Astrocyte (in vitro differentiated cells and primary cell): Measurements from ENCODE around the gene MAP3K14. TPM values are rescaled to one million over a fixed set of nuclear protein-coding genes. Genes with fewer than 3 reads are reported as not detected.

Experiments
- DNase-seq: peaks from one replicate; pipeline ENCODE4 v3.0.0-alpha.2; 2010; ENCODE audit warnings: low read depth
- FAIRE-seq: peaks from 2 replicates; lab custom pipeline; 2011; peaks lifted over from hg19 to GRCh38; lab: Jason Lieb, UNC
- H2AFZ ChIP-seq: 2 replicates; pipeline ENCODE4 v1.6.0; 2012; ENCODE audit warnings: low read depth, low read length, inconsistent platforms
- H3K27ac ChIP-seq: 2 replicates; pipeline ENCODE4 v1.5.1; 2011; ENCODE audit warnings: low read depth, low read length, inconsistent platforms
- H3K27me3 ChIP-seq: 2 replicates; pipeline ENCODE4 v1.6.0; 2011; ENCODE audit warnings: low read length, inconsistent platforms; ENCODE audit not compliant: insufficient read depth
- H3K36me3 ChIP-seq: 2 replicates; pipeline ENCODE4 v1.5.1; 2011; ENCODE audit warnings: low read length, inconsistent platforms; ENCODE audit not compliant: insufficient read depth
- H3K4me1 ChIP-seq: 2 replicates; pipeline ENCODE4 v1.5.1; 2011; ENCODE audit warnings: low read length, inconsistent platforms; ENCODE audit not compliant: insufficient read depth
- H3K4me2 ChIP-seq: 2 replicates; pipeline ENCODE4 v1.6.0; 2012; ENCODE audit warnings: low read length, inconsistent platforms
- H3K4me3 ChIP-seq: 2 replicates; pipeline ENCODE4 v1.5.1; 2011; ENCODE audit warnings: low read depth, mild to moderate bottlenecking, low read length, inconsistent platforms; ENCODE audit not compliant: insufficient read depth
- H3K79me2 ChIP-seq: 2 replicates; pipeline ENCODE4 v1.6.0; 2012; ENCODE audit warnings: mild to moderate bottlenecking, low read length, inconsistent platforms; ENCODE audit not compliant: insufficient read depth
- H3K9ac ChIP-seq: 2 replicates; pipeline ENCODE4 v1.6.0; 2012; ENCODE audit warnings: mild to moderate bottlenecking, low read length, inconsistent platforms
- H3K9me3 ChIP-seq: 2 replicates; pipeline ENCODE4 v1.5.1; 2012; ENCODE audit warnings: low read depth, mild to moderate bottlenecking, low read length, inconsistent platforms; ENCODE audit not compliant: insufficient read depth
- H4K20me1 ChIP-seq: 2 replicates; pipeline ENCODE4 v1.6.0; 2012; ENCODE audit warnings: low read length, inconsistent platforms; ENCODE audit not compliant: insufficient read depth
- H3K27ac Mint-ChIP-seq: one replicate; pipeline ENCODE4 v1.8.0; 2021; ENCODE audit warnings: mild to moderate bottlenecking, mixed read lengths; ENCODE audit not compliant: unreplicated experiment
- H3K27me3 Mint-ChIP-seq: one replicate; pipeline ENCODE4 v1.8.0; 2021; ENCODE audit warnings: low read depth, mixed read lengths; ENCODE audit not compliant: unreplicated experiment
- H3K36me3 Mint-ChIP-seq: one replicate; pipeline ENCODE4 v1.8.0; 2021; ENCODE audit warnings: low read depth, mixed read lengths; ENCODE audit not compliant: unreplicated experiment
- H3K4me1 Mint-ChIP-seq: one replicate; pipeline ENCODE4 v1.8.0; 2021; ENCODE audit warnings: low read depth, mixed read lengths; ENCODE audit not compliant: unreplicated experiment
- H3K4me3 Mint-ChIP-seq: one replicate; pipeline ENCODE4 v1.8.0; 2021; ENCODE audit warnings: mild to moderate bottlenecking, moderate library complexity, mixed read lengths; ENCODE audit not compliant: unreplicated experiment
- H3K9me3 Mint-ChIP-seq: one replicate; pipeline ENCODE4 v1.8.0; 2021; ENCODE audit warnings: mild to moderate bottlenecking, mixed read lengths; ENCODE audit not compliant: unreplicated experiment
- EZH2 ChIP-seq: IDR thresholded peaks from 2 replicates; pipeline ENCODE4 v1.6.1; 2012; ENCODE audit warnings: mild to moderate bottlenecking, low read length, inconsistent platforms; ENCODE audit not compliant: insufficient read depth
- total RNA-seq: library from RNA; stranded (reverse); gene quantifications from 2 replicates; pipeline ENCODE4 v1.2.1, GENCODE V29; 2021
- TF ChIP-seq, protein P1 (sequence below): IDR thresholded peaks from 2 replicates; pipeline ENCODE4 v1.5.1; 2011; ENCODE audit warnings: low read depth, mild to moderate bottlenecking, inconsistent platforms, low read length, moderate library complexity; ENCODE audit not compliant: insufficient read depth

MAP3K14 gene
- total RNA-seq, 1 donor from 2014 or later, result 10.8 TPM

DNA sequence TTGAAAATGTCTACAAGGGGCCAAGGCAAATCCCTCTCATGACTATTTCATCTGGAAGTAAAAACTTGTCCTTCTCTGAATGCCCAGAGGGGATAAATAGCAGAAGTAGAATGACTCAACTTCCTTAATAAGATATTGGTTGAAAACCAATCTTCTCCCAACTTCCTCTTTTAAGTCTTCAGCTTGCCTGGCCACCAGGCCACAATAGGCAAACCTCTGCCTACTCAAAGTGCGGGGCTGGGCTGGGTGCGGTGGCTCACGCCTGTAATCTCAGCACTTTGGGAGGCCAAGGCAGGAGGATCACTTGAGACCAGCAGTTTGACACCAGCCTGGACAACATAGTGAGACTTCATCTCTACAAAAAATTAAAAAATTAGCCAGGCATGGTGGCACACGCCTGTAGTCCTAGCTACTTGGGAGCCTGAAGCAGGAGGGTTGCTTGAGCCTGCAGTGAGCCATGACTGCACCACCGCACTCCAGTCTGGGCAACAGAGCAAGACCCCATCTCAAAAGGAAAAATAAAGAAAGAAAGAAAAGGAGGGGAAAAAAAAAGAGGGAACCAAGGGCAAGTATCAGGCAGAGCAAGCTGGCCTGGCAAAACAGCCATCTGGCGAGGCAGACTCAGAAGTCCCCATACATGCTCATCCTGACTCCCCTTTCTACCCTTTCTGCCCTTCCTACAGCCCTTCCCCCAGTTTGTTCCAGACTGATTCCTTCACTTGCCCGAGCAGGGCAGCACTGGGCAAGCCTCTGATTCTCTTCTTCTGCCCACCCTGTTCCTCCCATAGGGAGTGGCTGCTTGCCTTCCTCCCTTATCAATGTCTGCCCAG is 20.6 kb downstream of the MAP3K14 start:
- DNase-seq, result peak; percentile 34
- no peaks in the 10 kb centered on the region for H3K9me3 Mint-ChIP-seq
- Histone ChIP-seq H3K4me3 (no peak overlapping the region), H3K27me3 (no peaks in the 10 kb centered on the region), H3K9ac (no peak overlapping the region), H2AFZ (no peak overlapping the region), H3K4me1 (peaks cover 51% of the 10 kb centered on the region), H3K9me3 (no peaks in the 10 kb centered on the region), H3K27ac (no peak overlapping the region), H3K36me3 (no peaks in the 10 kb centered on the region), H3K79me2 (peaks cover 88% of the 10 kb centered on the region), H4K20me1 (peaks cover 88% of the 10 kb centered on the region), H3K4me2 (peak overlapping the region; percentile 44)
- FAIRE-seq, result no peak
- peaks cover 64% of the 10 kb centered on the region for H3K4me1 Mint-ChIP-seq
- no peak overlapping the region for H3K27ac Mint-ChIP-seq
- TF ChIP-seq, protein P1, sequence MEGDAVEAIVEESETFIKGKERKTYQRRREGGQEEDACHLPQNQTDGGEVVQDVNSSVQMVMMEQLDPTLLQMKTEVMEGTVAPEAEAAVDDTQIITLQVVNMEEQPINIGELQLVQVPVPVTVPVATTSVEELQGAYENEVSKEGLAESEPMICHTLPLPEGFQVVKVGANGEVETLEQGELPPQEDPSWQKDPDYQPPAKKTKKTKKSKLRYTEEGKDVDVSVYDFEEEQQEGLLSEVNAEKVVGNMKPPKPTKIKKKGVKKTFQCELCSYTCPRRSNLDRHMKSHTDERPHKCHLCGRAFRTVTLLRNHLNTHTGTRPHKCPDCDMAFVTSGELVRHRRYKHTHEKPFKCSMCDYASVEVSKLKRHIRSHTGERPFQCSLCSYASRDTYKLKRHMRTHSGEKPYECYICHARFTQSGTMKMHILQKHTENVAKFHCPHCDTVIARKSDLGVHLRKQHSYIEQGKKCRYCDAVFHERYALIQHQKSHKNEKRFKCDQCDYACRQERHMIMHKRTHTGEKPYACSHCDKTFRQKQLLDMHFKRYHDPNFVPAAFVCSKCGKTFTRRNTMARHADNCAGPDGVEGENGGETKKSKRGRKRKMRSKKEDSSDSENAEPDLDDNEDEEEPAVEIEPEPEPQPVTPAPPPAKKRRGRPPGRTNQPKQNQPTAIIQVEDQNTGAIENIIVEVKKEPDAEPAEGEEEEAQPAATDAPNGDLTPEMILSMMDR, result no peak
- no peak overlapping the region for H3K4me3 Mint-ChIP-seq
- H3K27me3 Mint-ChIP-seq, result no peaks in the 10 kb centered on the region
- H3K36me3 Mint-ChIP-seq, result peaks cover 18% of the 10 kb centered on the region

DNA sequence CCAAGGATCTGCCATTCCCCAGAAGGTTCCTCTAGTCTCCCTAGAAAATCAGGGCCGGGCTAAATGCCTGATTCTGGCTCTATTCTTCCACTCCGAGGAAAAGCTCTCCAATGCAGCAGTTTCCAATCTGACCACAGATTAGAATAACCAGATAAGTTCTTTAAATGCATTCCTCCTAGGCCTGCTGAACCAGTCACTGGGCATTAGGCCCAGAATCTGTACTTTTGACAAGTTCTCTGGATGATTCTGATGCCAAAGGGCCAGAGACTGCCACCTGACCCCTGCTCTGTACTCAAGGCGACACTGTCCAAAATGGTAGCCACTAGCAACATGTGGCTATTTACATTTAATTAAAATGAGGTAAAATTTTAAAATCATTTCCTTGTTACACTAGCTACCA is 22.3 kb downstream of the MAP3K14 start:
- Histone ChIP-seq H3K27me3 (no peaks in the 10 kb centered on the region), H3K79me2 (peaks cover 90% of the 10 kb centered on the region), H3K9ac (no peak overlapping the region), H3K4me3 (no peak overlapping the region), H2AFZ (no peak overlapping the region), H3K4me1 (peaks cover 51% of the 10 kb centered on the region), H3K36me3 (peaks cover 3% of the 10 kb centered on the region), H3K4me2 (peak overlapping the region; percentile 61), H3K9me3 (no peaks in the 10 kb centered on the region), H4K20me1 (peaks cover 92% of the 10 kb centered on the region), H3K27ac (peak overlapping the region; percentile 49)
- peak; percentile 54 for FAIRE-seq
- TF ChIP-seq EZH2, result no peak
- TF ChIP-seq, protein P1, result no peak
- Mint-ChIP-seq H3K27ac (peak overlapping the region; percentile 26), H3K4me3 (no peak overlapping the region), H3K27me3 (no peaks in the 10 kb centered on the region), H3K4me1 (peaks cover 66% of the 10 kb centered on the region), H3K9me3 (no peaks in the 10 kb centered on the region), H3K36me3 (peaks cover 27% of the 10 kb centered on the region)
- peak; percentile 93 for DNase-seq
